Astrocyte (in vitro differentiated cells and primary cell): ENCODE results near the gene CHCHD3.

Source experiments
- EZH2 ChIP-seq: IDR thresholded peaks from 2 replicates; pipeline ENCODE4 v1.6.1; 2012; ENCODE audit warnings: mild to moderate bottlenecking, low read length, inconsistent platforms; ENCODE audit not compliant: insufficient read depth
- TF ChIP-seq, protein P1 (sequence below): IDR thresholded peaks from 2 replicates; pipeline ENCODE4 v1.5.1; 2011; ENCODE audit warnings: low read depth, mild to moderate bottlenecking, inconsistent platforms, low read length, moderate library complexity; ENCODE audit not compliant: insufficient read depth

DNA sequence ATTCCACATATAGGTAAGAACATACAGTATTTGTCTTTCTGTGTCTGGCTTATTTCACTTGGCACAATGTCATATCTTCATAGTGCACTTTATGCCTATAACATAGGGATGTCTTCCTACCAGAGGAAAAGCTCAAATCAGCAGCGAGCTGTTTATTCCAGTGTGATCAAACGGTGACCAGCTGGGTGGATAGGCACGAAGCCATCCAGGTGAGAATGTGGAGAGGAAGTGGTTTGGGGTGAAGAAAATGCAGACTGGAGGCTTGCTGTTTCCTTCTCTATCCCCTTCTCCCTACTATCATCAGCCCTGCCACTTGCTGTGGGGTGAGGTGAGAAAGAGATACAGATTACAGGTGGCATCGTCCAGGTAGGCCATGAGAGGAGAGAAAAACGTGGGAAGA is 52.4 kb downstream of the CHCHD3 start:
- TF ChIP-seq, protein P1, sequence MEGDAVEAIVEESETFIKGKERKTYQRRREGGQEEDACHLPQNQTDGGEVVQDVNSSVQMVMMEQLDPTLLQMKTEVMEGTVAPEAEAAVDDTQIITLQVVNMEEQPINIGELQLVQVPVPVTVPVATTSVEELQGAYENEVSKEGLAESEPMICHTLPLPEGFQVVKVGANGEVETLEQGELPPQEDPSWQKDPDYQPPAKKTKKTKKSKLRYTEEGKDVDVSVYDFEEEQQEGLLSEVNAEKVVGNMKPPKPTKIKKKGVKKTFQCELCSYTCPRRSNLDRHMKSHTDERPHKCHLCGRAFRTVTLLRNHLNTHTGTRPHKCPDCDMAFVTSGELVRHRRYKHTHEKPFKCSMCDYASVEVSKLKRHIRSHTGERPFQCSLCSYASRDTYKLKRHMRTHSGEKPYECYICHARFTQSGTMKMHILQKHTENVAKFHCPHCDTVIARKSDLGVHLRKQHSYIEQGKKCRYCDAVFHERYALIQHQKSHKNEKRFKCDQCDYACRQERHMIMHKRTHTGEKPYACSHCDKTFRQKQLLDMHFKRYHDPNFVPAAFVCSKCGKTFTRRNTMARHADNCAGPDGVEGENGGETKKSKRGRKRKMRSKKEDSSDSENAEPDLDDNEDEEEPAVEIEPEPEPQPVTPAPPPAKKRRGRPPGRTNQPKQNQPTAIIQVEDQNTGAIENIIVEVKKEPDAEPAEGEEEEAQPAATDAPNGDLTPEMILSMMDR, result no peak
- TF ChIP-seq EZH2, result no peak
